Activated CD8-positive, alpha-beta T cell treated with anti-CD3 and anti-CD28 coated beads for 36 hours (primary cell): ENCODE data around the gene B4GALT7. TPM values are rescaled to one million over a fixed set of nuclear protein-coding genes. Genes with fewer than 3 reads are reported as not detected.
"Not testable (repeated sequence)": the region's sequence is repeated elsewhere in the genome, so short reads cannot be mapped to it uniquely, and the experiment has no call there.

ENCODE experiments used
- ATAC-seq: fragments of 200-7000 bp; cut with Tn5 transposase; one replicate; pipeline ENCODE4 v1.10.0; 2021; ENCODE audit warnings: mild to moderate bottlenecking, moderate library complexity
- CTCF ChIA-PET: fragments of 350-600 bp; sonication (Branson Sonifier 250); formaldehyde crosslinking; loops from one replicate; lab custom pipeline; 2021; ENCODE audit warnings: antibody characterized with exemption; lab: Charles Lee
- POLR2A ChIA-PET: fragments of 350-600 bp; sonication (Branson Sonifier 250); formaldehyde crosslinking; loops from one replicate; lab custom pipeline; 2021; ENCODE audit warnings: antibody characterized with exemption; lab: Charles Lee
- DNase-seq: peaks from one replicate; pipeline ENCODE4 v3.0.0-alpha.2; 2020
- H3K27ac Mint-ChIP-seq: one replicate; pipeline ENCODE4 v1.8.0; 2021; ENCODE audit warnings: mild to moderate bottlenecking, mixed read lengths
- H3K27me3 Mint-ChIP-seq: one replicate; pipeline ENCODE4 v1.8.0; 2021; ENCODE audit warnings: mixed read lengths
- H3K36me3 Mint-ChIP-seq: one replicate; pipeline ENCODE4 v1.8.0; 2021; ENCODE audit warnings: low read depth, mixed read lengths
- H3K4me1 Mint-ChIP-seq: one replicate; pipeline ENCODE4 v1.8.0; 2021; ENCODE audit warnings: low read depth, mixed read lengths
- H3K4me3 Mint-ChIP-seq: one replicate; pipeline ENCODE4 v1.8.0; 2021; ENCODE audit warnings: mild to moderate bottlenecking, moderate library complexity, mixed read lengths
- H3K9me3 Mint-ChIP-seq: one replicate; pipeline ENCODE4 v1.8.0; 2021; ENCODE audit warnings: mixed read lengths
- intact Hi-C: fragments of 100-400 bp; cut with micrococcal nuclease; formaldehyde crosslinking; loops from one replicate; pipeline ENCODE4 v1.10.0; 2022
- total RNA-seq, 2 experiments: library from RNA; stranded (reverse); gene quantifications; one replicate each; pipeline ENCODE4 v1.2.3, GENCODE V29; 2021
- TF ChIP-seq, protein P1 (sequence below): fragments of 200-600 bp; IDR thresholded peaks from one replicate; pipeline ENCODE4 v1.8.0; 2022; ENCODE audit warnings: antibody characterized with exemption, mild to moderate bottlenecking

Gene B4GALT7
- total RNA-seq, 2 experiments from 2014 or later = 19.3 to 21.9 TPM

DNA sequence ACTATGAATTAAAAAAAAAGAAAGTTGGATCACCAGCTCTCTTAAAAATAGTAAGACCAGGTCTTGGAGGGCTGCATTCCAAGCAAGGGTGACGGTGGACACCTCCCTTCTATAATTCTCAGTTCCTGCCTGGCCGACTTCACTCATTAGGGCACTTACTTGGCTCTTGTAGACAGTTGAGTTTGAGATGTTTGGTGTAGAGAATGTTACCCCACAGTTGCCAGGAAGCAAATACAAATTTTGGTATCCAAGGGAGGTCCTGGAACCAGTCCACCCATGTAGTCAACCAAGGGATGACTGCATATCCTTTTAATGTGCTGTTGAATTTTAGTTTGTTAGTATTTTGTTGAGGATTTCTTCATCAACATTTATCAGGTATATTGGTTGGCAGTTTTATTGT lies 20.6 kb downstream of the B4GALT7 start:
- H3K4me3 Mint-ChIP-seq = no peak overlapping the region
- H3K4me1 Mint-ChIP-seq = no peaks in the 10 kb centered on the region
- ChIA-PET POLR2A (no interaction called here), CTCF (interaction anchor here (0.6 kb wide), 1 partner anchor 28 kb away, joined by 3 read pairs; the partner anchor contains the start of gene TMED9)
- intact Hi-C loops = no loop called here
- ATAC-seq (no peak), DNase-seq (no peak)
- H3K9me3 Mint-ChIP-seq = no peaks in the 10 kb centered on the region
- no peaks in the 10 kb centered on the region for H3K27me3 Mint-ChIP-seq
- H3K27ac Mint-ChIP-seq = no peak overlapping the region
- TF ChIP-seq, protein P1, sequence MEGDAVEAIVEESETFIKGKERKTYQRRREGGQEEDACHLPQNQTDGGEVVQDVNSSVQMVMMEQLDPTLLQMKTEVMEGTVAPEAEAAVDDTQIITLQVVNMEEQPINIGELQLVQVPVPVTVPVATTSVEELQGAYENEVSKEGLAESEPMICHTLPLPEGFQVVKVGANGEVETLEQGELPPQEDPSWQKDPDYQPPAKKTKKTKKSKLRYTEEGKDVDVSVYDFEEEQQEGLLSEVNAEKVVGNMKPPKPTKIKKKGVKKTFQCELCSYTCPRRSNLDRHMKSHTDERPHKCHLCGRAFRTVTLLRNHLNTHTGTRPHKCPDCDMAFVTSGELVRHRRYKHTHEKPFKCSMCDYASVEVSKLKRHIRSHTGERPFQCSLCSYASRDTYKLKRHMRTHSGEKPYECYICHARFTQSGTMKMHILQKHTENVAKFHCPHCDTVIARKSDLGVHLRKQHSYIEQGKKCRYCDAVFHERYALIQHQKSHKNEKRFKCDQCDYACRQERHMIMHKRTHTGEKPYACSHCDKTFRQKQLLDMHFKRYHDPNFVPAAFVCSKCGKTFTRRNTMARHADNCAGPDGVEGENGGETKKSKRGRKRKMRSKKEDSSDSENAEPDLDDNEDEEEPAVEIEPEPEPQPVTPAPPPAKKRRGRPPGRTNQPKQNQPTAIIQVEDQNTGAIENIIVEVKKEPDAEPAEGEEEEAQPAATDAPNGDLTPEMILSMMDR = no peak
- peaks cover 34% of the 10 kb centered on the region for H3K36me3 Mint-ChIP-seq

DNA sequence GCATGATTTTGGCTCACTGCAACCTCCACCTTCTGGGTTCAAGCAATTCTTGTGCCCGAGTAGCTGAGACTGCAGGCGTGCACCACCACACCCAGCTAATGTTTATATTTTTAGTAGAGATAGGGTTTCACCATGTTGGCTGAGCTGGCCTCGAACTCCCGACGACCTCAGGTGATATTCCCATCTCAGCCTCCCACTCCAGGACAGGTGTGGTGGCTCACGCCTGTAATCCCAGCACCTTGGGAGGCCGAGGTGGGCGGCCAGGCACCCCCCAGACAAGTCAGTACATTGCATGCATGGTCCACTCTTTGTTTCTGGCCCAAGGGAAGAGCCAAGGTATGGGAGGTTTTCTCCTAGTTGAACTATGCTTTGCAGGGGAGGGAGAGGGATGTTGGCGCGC lies 24.2 kb downstream of the B4GALT7 start:
- H3K27ac Mint-ChIP-seq, H3K4me3 Mint-ChIP-seq, intact Hi-C loops, H3K4me1 Mint-ChIP-seq, H3K27me3 Mint-ChIP-seq, DNase-seq, ATAC-seq, POLR2A ChIA-PET, H3K9me3 Mint-ChIP-seq: not testable (repeated sequence)
- peaks cover 22% of the 10 kb centered on the region for H3K36me3 Mint-ChIP-seq
- CTCF ChIA-PET = interaction anchor here (1.4 kb wide), 1 partner anchor 17 kb away, joined by 4 read pairs; no protein-coding TSS in a partner anchor

DNA sequence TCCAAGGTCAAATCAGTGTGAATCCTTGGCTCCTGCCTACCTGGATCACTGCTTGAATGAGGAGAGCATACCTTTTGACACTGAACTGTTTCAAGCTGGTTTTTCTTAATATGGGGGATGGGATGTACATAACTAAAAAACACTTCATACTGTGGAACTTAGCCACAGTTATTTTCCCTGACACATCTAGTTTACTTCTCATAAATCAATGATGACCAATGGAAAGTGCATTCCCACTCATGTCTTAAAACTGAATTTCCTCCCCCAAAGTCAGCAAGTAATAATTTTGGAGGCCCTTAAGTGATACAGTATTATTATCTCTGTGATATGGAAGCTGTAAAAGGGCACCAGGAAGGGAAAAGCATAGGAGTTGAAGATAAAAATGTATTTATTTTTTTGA lies 30.3 kb downstream of the B4GALT7 start:
- DNase-seq, ATAC-seq, H3K36me3 Mint-ChIP-seq, intact Hi-C loops, POLR2A ChIA-PET, CTCF ChIA-PET, H3K9me3 Mint-ChIP-seq, H3K27me3 Mint-ChIP-seq, H3K4me3 Mint-ChIP-seq, H3K27ac Mint-ChIP-seq, H3K4me1 Mint-ChIP-seq: not testable (repeated sequence)

DNA sequence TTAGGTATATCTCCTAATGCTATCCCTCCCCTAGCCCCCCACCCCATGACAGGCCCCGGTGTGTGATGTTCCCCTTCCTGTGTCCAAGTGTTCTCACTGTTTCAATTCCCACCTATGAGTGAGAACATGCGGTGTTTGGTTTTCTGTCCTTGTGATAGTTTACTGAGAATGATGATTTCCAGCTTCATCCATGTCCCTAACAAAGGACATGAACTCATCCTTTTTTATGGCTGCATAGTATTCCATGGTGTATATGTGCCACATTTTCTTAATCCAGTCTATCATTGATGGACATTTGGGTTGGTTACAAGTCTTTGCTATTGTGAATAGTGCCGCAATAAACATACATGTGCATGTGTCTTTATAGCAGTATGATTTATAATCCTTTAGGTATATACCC lies 35.0 kb downstream of the B4GALT7 start:
- ATAC-seq, DNase-seq, H3K27ac Mint-ChIP-seq, H3K4me3 Mint-ChIP-seq, intact Hi-C loops, CTCF ChIA-PET, H3K9me3 Mint-ChIP-seq, POLR2A ChIA-PET, H3K4me1 Mint-ChIP-seq, H3K27me3 Mint-ChIP-seq: not testable (repeated sequence)
- peaks cover 10% of the 10 kb centered on the region for H3K36me3 Mint-ChIP-seq

DNA sequence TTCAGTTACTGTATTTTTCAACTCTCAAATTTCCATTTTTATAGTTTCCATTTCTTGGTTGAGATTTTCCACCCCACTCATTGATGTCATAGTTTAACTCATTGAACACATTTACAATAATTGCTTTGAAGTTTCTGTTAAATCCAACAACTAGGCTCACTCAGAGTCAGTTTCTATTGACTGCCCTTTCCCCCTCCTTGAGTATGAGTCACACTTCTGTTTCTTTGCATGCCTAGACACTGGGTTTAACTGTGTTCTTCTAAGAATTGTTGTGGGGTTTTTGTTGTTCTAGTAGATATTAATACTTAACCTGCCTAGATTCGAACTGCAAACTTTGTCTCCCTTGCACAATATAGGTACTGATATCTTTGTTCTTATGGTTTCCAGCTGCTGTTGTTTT lies 45.5 kb downstream of the B4GALT7 start:
- H3K4me3 Mint-ChIP-seq, H3K27ac Mint-ChIP-seq, H3K9me3 Mint-ChIP-seq: not testable (repeated sequence)

DNA sequence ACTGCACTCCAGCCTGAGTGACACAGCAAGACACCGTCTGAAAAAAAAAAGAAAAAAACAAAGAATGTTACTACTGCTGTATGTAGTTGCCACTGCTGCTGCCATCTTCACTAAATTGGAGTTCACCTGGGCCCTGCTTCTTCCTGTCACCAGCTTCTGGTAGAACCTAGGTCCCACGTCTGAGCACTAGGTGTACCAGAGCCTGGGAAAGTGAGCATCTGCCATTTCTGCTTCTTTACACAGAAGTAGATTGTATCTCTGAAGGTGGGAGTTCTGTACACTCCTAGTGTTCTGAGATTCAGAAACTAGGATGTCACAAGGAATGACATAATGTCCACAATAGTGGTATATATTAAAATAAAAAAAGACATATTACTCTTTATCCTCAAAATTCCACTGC lies 51.3 kb downstream of the B4GALT7 start:
- H3K27ac Mint-ChIP-seq, intact Hi-C loops, H3K27me3 Mint-ChIP-seq, POLR2A ChIA-PET, DNase-seq, H3K4me1 Mint-ChIP-seq, H3K9me3 Mint-ChIP-seq, ATAC-seq, H3K4me3 Mint-ChIP-seq, CTCF ChIA-PET: not testable (repeated sequence)
- H3K36me3 Mint-ChIP-seq = peaks cover 15% of the 10 kb centered on the region

More for the DNA sequence above, 45.5 kb downstream of the B4GALT7 start:
- peak; percentile 96 for ATAC-seq
- DNase-seq, intact Hi-C loops, H3K4me1 Mint-ChIP-seq, H3K27me3 Mint-ChIP-seq, POLR2A ChIA-PET, CTCF ChIA-PET: not testable (repeated sequence)
- peaks cover 15% of the 10 kb centered on the region for H3K36me3 Mint-ChIP-seq

DNA sequence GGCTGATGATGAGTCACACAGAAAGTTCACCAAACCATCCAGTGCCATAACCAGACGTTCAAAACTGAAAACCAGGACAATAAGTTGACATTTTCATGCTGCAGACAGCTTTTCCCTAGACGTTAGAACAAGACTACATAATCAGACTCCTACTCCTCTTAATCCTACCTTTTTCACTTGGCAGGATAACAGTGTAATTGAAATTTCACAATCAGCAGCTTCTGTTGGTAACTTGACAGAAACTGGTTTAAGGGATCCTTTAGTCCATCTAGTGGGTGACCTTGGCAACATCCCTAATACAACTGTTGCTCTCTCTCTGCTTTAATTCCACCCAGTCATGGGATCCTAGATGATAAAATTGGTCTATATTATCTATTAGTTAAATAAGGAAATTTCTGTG lies 57.9 kb downstream of the B4GALT7 start:
- H3K27ac Mint-ChIP-seq, H3K9me3 Mint-ChIP-seq, intact Hi-C loops, POLR2A ChIA-PET, H3K4me1 Mint-ChIP-seq, H3K4me3 Mint-ChIP-seq, H3K27me3 Mint-ChIP-seq, H3K36me3 Mint-ChIP-seq, ATAC-seq, DNase-seq, CTCF ChIA-PET: not testable (repeated sequence)

DNA sequence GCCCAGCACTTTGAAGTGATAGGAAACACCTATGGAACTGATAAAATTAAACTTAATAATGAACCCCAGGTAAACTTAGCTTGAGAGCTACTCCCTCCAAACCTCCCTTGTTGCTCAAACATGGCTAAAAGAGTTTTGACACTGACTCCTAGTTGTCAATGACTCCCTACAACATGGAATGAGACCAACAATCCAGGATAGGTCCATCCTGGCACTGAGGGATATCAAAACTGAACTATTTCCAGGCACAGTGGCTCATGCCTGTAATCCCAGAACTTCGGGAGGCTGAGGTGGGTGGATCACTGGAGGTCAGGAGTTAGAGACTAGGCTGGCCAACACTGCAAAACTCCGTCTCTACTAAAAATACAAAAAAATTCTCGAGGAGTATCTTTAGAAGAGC lies 58.6 kb downstream of the B4GALT7 start:
- H3K27ac Mint-ChIP-seq, ATAC-seq, CTCF ChIA-PET, POLR2A ChIA-PET, intact Hi-C loops, H3K4me3 Mint-ChIP-seq, H3K27me3 Mint-ChIP-seq, H3K9me3 Mint-ChIP-seq, H3K4me1 Mint-ChIP-seq, H3K36me3 Mint-ChIP-seq, DNase-seq: not testable (repeated sequence)

Other genes with a start within 250 kb of the B4GALT7 start
- gene LMAN2, start 248.5 kb upstream of the B4GALT7 start, total RNA-seq = 10 to 100 TPM; 79.9 to 87.5 TPM
- 10 to 100 TPM; 50.4 to 52.5 TPM for gene RGS14, start 242.2 kb upstream of the B4GALT7 start, total RNA-seq
- under 1 TPM; 0.29 to 0.43 TPM for gene SLC34A1, start 215.7 kb upstream of the B4GALT7 start, total RNA-seq
- gene PFN3, start 199.5 kb upstream of the B4GALT7 start, total RNA-seq = not detected
- 1 to 10 TPM; 7.9 TPM for gene F12, start 190.6 kb upstream of the B4GALT7 start, total RNA-seq
- gene GRK6, start 173.5 kb upstream of the B4GALT7 start, total RNA-seq = 100 to 1,000 TPM; 133 to 137 TPM
- 10 to 100 TPM; 32.6 to 36.4 TPM for gene PRR7, start 153.3 kb upstream of the B4GALT7 start, total RNA-seq
- 100 to 1,000 TPM; 101 to 105 TPM for gene DBN1, start 126.5 kb upstream of the B4GALT7 start, total RNA-seq
- gene PDLIM7, start 102.5 kb upstream of the B4GALT7 start, total RNA-seq = 10 to 100 TPM; 68.4 to 73.0 TPM
- 1 to 10 TPM; 7.4 to 8.0 TPM for gene DOK3, start 90.3 kb upstream of the B4GALT7 start, total RNA-seq
- gene DDX41, start 83.2 kb upstream of the B4GALT7 start, total RNA-seq = 100 to 1,000 TPM; 226 to 228 TPM
- 10 to 100 TPM; 71.4 to 76.7 TPM for gene FAM193B, start 45.6 kb upstream of the B4GALT7 start, total RNA-seq
- 100 to 1,000 TPM; 118 to 120 TPM for gene TMED9, start 7.9 kb upstream of the B4GALT7 start, total RNA-seq
- gene FAM153A, start 182.8 kb downstream of the B4GALT7 start, total RNA-seq = 10 to 100 TPM; 56.9 to 65.4 TPM